Femur (tissue), 1 donor: Measurements from ENCODE around the gene SRRM3.
"Not testable (repeated sequence)": the region's sequence is repeated elsewhere in the genome, so short reads cannot be mapped to it uniquely, and the experiment has no call there.

ENCODE experiments used
- DNase-seq: peaks from one replicate; pipeline ENCODE4 v3.0.0-alpha.2; 2017

The SRRM3 gene

DNA sequence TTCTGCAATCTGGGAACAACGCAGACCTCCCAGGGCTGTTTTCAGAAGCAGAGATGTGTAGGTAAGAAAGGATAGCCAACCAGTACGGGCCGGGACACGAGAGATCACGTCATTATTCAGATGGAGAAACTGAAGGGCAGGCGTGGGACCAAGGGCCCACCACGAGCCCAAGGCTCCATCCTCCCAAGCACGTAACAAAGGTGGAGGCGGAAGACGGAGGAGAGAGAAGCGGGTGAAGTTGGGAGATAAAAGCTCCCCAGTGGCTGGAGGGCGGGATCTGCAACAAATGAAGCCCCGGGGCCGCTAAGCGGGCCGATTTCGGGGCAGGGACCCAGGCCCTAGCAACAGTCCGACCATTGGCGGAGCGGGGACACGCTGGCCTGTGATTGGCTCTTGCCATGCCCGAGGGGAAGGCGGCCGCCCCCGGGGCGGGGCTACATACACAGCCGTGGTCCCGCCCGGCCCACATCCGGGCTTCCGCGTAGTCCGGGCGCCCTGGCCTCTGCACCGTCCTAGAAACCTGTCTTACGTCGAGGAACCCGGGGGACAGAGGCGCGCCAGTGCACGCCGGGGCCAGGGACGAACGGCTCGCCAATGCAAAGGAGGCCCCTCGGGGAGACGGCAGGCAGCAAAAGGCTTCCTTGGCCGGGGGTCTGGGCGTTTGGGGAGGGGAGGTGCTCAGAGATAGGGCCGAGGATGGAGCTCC lies 116.2 kb downstream of the SRRM3 start:
- DNase-seq = peak; percentile 98

DNA sequence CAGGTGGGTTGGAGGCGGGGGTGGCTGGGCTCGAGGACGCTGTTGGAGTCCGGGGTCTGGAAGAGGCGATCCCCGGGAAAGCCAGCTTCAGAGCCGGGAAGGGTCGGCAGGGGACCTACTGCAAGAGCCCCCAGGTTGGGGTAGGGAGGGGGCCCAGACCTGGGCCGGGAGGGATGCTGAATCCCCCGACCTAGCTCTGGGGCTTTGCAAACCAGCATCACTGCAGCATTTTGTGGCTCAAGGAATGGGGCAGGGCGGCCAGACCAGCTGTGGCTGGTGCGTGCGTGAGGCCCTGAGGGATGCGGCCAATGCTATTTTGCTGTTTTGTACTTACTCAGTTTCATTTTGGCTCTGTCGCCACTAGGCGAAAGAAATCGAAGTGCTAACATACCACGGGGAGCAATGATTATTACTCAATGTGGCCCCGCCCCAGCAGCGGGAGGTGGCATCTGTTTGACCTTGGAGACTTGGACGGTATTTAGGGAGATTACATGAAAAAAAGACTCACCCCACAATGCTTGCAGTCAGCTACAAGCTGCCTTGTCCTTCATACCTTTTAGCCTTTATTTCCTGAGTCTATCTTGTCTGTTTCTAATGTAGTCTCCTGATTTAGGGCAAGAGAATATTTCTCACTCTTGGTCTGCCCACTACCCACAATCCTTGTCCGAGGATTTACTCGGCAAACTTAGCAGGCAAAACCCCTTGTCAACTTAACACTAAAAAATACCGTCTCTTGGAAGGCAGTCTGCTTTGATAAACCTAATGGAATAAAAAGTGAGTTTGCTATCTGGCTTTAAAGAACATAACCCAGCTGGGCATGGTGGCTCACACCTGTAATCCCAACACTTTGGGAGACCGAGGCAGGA lies 117.0 kb downstream of the SRRM3 start:
- peak; percentile 84 for DNase-seq

DNA sequence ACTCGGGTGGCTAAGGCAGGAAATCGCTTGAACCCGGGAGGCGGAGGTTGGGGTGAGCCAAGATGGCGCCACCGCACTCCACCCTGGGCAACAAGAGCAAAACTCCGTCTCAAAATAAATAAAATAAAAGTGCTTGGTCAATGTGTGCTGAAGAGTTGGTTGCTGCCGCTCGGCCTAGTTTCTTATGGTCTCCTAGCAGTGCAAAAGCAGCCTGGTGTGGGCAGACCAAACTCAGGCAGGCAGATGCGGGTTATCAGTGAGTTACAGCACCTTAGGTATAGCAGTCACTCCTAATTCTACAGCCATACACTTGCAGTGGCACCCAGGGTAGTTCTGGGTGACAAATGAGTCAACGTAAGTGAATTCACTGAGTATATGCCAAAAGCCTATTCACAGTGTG lies 123.4 kb downstream of the SRRM3 start:
- DNase-seq = no peak

DNA sequence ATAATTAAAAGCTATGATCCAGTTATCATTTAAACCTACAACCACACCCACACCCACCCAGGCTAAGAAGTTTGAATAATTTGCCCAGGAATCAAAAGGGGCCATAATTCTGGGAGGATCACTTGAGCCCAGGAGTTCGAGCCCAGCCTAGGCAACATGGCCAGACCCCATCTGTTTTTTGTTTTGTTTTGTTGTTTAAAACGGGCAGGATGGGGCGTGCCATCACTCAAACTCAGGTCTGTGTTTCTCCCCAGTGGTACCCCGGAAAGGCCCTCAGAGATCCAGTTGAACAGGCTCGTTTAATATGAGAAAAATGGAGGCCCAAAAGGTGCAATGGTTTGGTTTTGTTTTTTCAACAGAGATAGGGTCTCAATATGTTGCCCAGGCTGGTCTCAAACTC lies 124.1 kb downstream of the SRRM3 start:
- no peak for DNase-seq

DNA sequence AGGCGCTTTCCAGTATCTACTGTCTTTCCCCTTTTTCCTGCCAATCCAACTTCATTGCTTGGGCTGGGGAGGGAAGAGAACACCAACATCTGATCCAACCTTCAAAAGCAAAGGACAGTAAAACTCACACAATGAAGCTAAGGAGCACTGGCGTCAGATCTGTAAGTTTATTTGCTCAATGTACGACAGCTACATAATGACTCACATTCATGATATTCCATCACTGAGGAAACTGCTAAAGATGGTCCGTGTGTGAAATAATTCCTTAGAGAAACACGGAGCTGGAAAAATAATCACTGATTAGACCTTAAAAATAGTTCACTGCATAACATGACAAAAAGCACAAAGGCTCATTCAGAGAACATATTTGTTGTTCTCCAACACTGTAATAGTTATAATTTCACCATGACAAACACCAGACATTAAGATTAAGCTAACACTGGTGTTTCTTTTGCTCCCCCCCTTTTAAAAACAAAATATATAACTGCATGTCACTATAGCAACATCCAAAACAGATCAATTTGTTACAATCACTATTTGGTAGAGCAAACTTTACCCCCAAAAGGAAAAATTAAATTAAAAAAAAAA lies 125.0 kb downstream of the SRRM3 start:
- no peak for DNase-seq

DNA sequence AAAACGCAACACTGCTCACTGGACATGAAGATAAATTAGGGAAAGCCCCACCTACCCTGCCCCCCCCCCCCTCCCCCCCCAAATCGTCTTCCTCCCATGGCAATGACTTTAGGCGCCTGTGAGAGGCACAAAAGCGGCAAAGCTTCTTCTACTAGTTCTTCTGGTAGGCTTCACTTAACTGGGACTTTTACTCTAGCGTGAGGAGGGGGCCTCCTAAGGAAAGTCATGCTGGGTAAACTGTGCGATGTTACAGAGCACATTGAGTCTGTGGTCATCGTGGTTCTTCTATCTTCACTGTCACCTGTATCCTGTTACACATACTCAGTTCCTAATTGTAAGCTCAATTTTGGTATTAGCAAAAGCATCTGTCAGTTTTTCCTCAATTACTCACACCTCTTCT lies 125.9 kb downstream of the SRRM3 start:
- no peak for DNase-seq

DNA sequence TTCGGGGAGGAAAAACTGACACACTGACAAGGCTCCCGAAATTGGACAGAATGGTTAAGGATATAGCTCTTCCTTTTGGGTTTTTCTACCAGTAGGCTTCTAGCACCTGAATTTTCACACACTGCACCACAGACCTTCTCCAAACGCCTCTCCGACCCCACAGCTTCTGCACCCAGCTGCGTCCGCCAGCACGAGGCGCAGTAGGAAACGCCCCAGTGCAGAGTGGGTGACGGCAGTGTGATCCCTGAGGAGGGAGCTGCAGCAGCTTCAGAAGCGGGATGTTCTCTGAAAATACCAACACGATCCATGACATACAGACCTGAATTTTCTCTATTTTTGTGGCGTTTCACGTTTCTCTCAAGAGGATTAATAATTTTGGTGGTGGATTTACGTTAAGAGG lies 126.7 kb downstream of the SRRM3 start:
- DNase-seq = no peak

DNA sequence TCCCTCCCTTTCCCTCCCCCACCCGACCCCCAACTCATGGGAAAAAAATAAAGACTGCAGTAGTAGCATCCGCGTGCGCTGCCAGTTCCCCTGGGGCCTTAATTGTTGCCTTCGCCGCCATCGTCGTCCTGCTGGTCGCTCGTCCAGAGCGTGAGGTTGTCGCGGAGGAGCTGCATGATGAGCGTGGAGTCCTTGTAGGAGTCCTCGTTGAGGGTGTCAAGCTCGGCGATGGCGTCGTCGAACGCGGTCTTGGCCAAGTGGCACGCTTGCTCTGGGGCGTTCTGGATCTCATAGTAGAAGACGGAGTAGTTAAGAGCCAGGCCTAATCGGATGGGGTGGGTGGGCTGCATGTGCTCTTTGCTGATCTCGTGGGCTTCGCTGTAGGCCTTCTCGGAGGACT lies 127.8 kb downstream of the SRRM3 start:
- no peak for DNase-seq

DNA sequence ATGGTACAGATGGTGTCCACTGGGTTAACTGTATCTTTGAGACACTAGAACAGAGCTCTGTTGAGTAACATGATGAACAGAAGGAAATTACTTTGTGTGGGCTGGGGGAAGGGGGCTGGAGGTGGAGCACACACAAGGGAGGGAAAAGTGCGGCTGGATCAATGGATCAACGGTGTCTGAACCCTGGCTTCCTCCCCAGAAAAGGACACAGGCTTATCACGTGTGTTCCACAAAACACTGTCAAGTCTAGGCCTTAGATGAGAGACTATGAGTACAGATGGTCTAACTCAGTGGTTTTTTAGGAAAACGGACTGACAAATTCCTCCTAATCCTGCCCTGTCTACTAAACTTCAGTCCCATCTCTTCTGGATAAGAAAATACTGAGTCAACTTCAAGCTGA lies 128.6 kb downstream of the SRRM3 start:
- no peak for DNase-seq

DNA sequence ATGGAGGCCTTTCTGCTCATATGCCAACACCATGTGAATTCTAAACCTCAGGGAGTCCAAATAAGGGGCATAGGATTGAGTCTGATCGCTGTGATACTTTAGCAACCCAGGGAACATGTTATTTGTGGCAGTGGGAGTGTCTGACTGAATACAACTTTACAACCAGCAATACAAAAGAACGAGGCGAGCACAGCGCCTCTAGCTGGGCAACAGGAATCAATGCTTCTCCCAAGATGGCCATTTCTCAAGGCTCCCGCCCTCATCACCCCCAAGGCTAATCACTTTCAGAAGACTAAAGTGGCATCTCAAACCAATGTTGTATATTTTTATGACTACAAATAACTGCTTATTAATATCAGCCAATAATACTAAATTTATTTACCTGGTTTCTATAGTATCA lies 129.0 kb downstream of the SRRM3 start:
- DNase-seq = no peak

DNA sequence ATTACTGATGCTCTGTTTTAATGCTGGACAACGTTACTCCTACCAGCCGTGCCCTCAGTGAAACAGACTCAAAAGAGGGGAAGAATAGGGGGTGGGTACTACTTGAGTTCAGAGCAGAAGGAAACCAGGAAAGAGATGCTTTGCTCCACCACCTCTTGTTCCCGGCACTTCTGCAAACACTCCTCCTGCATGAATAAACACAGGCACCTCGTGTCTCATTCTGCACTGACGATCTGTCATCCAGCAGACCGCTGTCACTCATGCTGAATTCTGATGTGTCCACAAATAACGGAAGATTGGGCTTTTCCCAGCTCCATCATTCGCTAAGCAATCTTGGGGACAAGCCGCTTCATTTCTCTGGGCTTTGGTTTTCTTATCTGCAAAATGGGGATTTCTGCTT lies 130.4 kb downstream of the SRRM3 start:
- no peak for DNase-seq

DNA sequence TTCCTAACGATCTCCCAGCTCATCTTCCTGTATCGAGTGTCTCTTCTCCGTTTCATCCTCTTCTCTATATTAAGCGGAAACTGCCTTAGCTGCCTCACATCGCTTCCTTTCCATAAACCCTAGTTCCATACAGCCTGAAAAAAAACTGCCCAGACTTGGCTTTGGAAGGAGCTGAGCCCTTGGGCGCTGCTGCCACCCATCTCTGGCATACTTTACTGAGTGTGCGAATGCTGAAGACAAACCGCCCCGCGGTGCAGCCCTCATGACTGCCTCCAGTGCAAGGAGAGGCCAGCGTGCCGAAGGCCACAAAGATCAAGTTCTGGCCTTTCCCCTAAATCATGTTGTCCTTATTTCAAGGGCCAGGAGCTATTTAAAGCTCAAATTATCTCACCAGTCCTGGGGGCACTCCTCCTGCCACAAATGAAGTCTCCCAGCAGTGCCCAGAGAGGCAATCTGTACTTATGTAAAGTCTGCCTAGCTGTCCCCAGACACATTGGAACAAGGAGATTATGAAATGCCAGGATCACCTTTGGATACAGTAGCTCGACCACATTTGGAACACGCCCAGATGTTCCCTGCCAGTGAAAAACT lies 131.9 kb downstream of the SRRM3 start:
- no peak for DNase-seq

DNA sequence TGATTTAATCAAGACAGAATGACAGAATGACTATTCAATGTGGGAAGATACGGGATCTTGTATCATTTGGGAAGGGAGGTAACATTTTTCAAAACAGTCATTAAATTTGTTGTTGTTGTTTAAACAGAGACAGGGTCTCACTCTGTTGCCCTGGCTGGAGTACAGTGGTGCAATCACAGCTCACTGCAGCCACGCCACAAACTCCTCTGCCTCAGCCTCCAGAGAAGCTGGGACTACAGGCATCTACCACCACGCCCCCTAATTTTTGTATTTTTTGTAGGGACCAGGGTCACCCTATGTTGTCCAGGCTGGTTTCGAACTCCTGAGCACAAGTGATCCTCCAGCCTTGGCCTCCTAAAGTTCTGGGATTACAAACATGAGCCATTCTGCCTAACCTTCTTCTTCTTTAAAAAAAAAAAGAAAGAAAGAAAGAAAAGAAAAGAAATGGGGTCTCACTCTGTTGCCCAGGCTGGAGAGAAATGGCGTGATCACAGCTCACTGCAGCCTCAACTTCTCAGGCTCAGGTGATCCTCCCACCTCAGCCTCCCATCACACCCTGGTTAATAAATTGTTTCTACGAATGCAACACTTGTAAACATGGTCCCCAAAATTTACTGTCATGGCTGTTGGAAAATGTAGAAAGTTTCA lies 132.7 kb downstream of the SRRM3 start:
- DNase-seq = no peak

DNA sequence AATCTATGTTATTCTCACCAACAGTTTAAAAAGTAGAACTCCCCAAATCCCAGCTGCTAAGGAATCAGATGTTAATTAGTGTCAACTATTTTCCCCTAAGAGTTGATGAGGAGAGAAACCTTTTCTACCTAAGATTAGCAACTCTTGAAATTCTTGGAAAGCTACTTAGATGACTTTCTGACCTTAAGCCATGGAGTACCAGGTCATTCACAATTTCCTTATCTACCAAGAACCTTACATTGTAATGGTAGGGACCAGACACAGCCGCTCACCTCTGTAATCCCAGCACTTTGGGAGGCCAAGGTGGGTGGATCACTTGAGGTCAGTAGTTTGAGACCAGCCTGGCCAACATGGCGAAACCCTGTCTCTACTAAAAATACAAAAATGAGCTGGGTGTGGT lies 133.7 kb downstream of the SRRM3 start:
- not testable (repeated sequence) for DNase-seq

DNA sequence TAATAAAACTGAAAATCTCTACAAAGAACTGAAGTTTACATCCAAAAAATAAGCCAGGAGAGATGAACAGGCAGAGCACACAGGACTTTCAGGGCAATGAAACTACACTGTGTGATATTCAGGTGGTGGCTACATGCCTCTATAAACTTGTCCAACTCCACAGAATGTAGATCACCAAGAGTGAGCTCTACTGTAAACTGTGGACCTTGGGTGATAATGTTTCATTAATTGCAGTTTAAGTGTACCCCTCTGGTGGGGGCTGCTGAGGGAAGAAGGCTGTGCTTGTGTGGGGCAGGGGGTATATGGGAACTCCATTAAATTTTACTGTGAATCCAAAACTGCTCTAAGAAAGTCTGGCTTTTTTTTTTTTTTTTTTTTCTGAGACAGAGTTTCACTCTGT lies 134.4 kb downstream of the SRRM3 start:
- no peak for DNase-seq
